IPS-11a (cell line): ENCODE data around the gene VEPH1.

Experiments
- H3K4me3 ChIP-seq: one replicate; pipeline ENCODE4 v1.5.1; 2013; ENCODE audit warnings: low read depth, low read length, control low read depth

VEPH1 gene

DNA sequence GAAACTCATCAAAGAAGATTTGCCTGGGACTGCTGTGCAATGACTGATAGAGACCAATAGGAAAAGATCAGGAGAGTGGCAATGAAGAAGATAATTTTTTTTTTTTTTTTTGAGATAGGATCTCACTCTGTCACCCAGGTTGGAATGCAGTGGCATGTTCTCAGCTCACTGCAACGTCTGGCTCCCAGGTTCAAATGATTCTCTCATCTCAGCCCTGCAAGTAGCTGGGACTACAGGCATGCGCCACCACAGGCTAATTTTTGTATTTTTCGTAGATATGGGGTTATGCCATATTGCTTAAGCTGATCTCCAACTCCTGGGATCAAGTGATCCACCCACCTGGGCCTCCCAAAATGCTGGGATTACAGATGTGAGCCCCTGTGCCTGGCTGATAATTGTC is 226.4 kb downstream of the VEPH1 start:
- no peak overlapping the region for H3K4me3 ChIP-seq

DNA sequence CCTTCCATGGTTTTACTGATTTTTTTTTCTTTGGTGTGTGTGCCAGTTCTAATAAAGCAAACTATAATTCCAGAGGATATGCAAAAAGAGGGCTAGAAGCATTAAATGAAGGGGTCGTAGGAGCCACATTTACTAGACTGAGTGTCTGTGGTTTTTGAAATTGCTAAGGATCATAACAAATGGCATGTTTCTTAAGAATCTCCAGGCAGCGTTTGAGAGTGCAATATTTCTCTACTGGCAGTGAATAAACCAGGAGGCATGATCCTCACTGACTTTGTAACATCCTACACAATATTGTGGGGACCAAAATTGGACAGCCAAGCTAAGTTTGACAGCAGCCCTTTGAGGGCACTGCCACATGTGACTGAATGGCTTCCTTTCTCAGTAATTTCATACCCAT is 227.4 kb downstream of the VEPH1 start:
- no peak overlapping the region for H3K4me3 ChIP-seq

DNA sequence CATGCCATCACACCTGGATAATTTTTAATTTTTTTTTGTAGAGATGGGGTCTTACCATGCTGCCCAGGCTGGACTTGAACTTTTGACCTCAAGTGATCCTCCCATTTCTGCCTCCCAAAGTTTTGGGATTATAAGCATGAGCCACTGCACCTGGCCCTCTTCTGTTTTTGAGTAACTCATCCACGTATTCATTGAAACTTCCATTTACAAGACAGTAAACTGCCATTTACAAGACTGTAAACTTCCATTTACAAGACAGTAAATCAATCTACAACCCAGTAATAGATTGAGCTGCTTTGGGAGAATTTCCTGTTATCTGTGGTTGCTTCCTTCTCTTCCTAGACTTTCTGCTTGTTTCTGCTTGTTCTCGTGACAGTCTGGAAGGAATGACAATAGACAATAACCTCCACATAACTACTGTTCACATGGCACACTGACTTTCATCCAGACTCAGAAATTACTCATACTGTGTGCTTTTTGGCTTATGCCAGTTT is 228.5 kb downstream of the VEPH1 start:
- H3K4me3 ChIP-seq, result no peak overlapping the region

DNA sequence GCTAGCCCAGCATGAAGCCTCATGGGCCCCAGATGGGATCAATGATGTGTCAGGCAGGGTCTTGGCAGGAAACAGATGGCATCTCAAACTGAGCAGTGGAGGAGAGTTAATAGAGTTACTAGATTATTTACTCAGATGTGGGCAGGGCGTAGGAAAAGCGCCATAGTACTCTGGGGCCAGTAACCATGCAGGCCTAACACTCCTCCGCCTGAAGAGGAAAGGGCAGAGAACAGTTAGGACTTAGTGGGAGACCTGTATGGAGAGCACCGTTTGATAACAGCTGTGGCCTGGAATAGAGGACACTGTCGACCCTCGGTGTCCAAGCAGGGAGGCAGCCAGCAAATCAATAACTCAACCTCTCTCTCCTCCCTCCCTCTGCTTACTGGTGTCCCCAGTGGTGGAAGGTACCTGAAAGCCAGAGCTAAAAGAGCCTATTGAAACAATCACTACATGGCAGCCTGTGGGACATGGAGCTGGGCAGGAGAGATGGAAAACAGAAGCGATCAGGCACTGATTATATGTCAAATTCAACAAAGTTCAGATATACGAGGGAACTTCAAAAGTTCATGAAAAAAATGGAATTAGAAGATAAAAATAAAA is 231.8 kb downstream of the VEPH1 start:
- H3K4me3 ChIP-seq, result no peak overlapping the region

DNA sequence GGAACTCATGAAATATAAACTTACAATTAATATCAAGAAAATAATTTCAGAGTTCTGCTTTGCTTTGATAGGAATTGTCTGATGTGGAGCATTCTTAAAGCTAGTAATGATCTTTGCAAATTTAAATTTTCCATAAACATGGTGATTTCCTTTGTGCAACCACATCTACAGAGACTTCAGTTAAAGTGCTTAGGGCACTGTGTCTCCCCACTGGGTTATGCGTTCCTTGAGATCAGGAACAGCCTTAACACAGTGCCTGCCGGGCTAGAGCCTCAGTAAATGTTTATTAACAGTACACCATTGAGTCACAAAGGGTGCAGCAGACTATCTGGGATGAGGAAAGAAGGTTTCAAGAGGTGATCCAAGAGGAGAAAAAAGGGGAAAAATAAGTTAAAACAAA is 235.2 kb downstream of the VEPH1 start:
- no peak overlapping the region for H3K4me3 ChIP-seq

DNA sequence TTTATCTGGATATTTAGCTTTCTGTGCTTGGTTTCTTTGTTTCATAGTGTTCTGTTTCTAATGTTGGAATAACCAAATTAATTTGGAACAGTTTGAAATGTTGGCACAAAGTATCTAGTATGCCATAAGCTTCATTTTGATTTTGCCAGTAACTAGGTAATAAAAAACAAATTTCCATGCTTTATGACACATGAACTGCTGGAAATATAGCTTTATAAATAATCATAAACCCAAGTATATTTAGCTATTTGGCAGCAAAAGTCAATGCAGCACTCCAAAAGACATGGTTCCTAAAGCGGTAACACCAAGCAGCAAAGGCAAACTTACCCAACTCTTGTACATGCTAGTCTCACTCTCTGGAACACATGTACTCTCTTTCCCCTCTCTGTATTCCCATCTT is 237.3 kb downstream of the VEPH1 start:
- no peak overlapping the region for H3K4me3 ChIP-seq

DNA sequence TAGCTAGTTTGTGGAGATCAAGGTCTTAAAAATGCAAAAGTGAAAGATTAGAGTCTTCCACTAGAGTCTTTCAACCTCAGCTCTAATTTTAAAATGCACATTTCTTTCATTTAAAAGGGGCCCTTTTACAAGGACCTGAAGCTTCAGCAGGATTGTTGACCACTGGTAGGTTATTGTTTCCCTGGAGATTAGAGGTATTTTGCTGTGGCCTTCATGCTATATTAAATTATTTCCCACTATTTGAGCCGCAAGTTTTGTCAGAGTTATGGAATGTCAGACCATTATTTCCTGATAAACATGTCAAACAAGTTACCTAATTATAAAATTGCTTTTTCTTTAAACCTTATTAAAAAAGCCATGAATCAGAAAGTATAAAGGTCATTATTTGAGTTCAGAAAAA is 240.2 kb downstream of the VEPH1 start:
- no peak overlapping the region for H3K4me3 ChIP-seq

DNA sequence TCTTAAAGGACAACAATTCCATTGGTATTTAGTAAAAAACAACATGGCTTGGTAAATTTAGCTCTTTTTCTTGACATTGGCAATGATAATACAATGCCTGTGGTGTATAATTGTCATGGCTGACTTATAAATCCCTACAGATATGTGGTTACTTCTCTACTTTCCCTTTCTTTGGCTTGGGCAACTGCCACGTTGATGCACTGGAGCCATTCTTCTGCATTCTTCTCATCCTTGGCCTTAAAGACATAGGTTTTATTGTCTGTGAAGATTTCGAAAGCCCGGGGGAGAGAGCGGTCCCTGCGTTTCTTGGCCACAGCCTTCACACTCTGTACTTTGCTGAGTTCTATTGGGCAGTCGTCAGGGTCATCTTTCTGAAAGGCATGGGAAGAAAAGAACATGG is 242.2 kb downstream of the VEPH1 start:
- no peak overlapping the region for H3K4me3 ChIP-seq

DNA sequence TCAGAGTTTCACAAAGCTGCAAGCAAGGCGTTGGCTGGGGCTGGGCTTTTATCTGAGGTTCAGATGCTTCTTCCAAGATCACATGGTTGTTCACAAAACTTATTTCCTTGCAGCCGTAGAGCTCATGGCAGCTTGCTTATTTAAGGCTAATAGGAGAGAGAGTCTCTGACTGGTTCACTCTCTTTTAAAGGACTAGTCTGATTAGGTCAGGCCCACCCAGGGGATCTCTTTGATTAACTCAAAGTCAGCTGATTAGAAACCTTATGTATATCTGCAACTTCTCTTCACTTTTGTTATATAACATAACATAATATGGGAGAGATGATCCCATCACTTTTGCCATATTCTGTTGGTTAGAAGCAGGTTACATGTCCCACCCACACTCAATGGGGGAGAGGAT is 243.4 kb downstream of the VEPH1 start:
- no peak overlapping the region for H3K4me3 ChIP-seq

DNA sequence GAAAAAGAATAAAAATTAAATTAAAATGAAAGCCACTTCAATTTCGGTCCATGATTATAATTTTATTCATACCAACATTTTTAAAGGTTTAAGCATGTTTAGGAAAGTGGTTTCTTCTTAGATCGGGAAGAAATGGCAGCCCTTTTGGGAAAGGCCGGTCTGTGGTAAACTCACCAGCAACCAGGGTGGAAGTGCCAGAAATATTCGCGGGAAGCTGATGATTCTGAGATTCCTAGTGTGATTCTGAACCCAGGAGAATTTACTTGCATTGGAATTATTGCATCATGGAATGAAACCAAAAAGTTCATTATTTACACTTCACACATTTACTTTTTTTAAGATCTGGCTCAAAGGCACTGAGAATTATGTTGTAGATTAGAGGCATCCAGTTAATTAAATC is 246.1 kb downstream of the VEPH1 start:
- no peak overlapping the region for H3K4me3 ChIP-seq

DNA sequence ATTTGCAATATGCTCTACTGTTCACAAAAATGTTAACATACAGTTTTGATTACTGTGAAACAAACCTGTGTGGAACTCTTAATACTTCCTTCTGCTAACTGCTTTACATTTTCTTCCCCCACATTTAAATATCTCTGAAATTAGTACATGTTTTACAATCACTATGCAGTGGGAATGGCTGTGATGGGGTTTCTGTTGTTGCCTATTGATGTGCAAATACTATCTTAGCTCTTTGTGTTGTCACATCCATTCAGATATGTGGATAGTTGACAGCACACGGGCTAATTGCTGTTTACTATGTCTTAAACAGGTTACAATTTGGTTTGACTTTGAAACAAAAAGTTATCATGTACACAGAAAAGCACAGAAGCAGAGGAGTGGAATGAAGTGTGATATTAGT is 247.4 kb downstream of the VEPH1 start:
- no peak overlapping the region for H3K4me3 ChIP-seq

DNA sequence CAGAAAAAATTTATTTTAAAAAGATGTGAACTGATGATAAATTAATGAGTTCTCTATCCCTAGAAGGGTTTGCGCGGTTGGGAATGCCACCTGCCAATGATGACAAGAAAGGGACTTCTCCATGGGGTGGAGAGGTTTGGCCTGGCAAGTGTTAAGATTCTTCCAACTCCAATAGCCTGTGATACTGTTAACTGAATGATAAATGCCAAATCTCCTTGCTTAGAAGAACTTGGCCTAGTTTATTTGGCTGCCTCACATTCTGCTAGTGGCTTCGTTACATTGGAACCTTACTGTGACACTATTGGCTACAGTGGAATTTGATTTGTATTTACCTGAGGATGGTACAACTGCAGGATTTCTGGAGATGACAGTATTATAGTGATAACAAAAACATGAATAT is 251.5 kb downstream of the VEPH1 start:
- H3K4me3 ChIP-seq, result no peak overlapping the region

DNA sequence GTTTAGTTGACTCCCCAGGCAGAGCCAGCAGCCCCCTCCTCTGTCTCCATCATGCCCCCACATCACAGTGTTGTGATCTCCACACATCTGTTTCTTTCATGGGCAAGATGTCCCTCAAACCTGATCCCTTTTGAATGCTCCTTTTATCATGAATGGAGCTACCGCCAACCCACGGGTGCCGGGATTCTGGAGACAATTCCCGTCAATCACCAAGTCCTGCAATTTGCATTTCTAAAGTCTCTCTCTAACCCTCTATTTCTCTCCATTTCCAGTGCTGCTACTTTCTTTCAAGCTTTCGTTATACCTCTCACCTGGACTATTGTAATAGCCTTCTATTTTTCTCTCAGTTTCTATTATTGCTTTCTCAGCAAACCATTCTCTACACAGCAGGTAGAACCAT is 253.6 kb downstream of the VEPH1 start:
- H3K4me3 ChIP-seq, result no peak overlapping the region

DNA sequence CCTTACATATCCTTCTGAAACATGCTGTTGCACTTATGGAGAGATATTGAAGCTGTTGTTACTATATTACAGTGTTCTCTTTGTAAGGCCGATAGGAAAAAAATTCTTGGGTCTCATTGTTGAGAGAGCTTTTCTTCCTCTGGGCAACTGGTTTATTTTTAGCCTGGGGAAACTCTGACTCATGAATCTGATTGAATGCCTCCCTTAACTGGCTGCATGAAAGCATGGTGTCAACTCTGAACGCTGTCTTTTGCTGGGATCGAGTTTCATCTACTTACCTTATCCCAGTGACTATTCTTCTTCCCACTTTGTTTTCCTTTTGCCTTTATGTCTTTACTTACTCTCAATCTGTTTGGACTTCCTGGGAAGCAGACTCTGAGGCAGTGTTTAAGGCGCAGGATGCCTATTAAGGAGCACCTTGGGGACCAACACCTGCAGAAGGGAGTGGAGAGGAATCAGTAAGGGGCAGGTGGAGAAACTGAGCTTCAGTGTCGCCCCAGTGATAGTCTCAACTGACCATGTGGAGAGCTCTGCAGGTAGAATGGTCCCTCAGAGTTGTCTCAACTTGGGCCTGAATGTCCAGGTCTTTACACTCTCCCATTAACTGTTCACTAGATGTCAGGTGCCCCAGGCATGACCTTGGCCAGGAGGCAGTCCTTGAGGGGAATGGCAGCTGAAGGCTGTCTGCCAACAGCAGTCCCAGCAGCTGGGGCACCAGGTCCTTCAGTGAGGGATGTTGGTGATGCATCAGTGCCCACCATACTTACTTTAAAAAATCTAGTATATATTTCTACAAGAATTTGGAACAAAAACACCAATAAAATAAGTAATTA is 254.4 kb downstream of the VEPH1 start:
- no peak overlapping the region for H3K4me3 ChIP-seq

DNA sequence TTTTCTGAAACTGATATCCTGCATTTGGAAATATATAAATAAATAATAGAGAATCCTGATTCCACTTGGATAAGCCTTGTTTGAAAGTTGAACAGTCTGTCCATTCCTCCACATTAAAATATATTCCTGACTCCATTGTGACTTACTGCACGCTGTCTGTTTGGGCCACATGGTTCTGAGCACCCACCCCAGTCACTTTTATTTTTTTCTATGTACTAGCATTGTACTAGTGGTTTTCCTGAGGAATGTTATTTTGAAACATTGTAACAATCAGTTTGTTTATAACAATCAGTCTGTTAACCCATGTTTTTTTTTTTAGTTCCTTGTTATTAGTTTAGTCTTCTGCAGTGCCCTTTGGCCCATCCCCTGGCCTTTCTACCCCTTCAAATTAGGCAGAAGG is 255.8 kb downstream of the VEPH1 start:
- no peak overlapping the region for H3K4me3 ChIP-seq

DNA sequence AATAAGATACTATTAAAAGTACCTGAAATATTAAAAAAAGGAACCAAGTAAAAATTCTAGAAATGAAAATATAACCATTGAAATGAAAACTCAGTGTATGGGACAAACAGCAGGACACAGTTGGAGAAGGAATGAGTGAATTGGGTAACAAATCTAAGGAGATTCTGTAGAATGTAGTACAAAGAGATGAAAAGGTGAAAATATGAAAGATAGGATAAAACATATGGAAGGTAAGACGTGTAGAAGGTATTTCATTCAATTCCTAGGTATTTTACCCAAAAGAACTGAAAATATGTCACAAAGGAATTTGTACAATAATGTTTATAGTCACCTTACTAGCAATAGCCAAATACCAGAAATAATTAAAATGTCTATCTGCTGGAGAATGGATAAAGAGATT is 260.4 kb downstream of the VEPH1 start:
- no peak overlapping the region for H3K4me3 ChIP-seq

DNA sequence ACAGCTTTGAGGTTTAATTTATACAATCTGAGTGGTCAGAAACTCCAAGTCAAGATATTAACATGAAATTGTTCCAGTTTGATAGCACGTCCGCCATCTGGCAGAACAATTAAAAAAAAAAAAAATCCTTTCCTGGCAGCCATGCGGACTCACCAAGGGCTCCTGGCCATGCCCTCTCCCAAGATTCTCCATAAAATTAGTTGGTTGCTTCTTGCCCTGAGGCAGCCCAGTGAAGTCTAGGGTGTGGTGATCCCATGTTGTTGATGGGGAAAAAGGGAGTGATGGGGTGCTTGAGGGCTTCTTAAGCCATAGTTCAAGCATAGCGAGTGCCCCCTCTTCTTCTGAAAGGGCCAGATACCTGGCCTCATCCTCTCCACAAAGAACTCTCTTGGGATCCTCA is 261.6 kb downstream of the VEPH1 start:
- no peak overlapping the region for H3K4me3 ChIP-seq

DNA sequence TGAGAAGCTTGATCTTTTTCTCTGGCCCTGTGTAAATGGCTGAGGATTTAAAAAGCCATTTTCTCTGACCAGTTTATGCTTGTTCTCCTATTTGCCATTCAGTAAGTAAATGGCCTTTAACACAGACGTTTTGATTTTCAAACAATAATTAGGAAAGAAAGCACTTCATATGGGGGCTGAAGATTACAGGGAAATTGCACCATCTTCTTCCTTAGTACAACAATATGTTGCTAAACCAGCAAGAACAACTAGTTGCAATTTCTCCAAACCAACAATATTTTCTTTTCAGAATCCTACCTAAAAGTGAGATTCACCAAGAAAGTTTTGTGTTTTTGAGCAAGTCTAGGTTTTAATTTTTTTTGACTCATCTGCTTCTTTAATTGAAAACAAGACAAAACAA is 262.8 kb downstream of the VEPH1 start:
- no peak overlapping the region for H3K4me3 ChIP-seq

DNA sequence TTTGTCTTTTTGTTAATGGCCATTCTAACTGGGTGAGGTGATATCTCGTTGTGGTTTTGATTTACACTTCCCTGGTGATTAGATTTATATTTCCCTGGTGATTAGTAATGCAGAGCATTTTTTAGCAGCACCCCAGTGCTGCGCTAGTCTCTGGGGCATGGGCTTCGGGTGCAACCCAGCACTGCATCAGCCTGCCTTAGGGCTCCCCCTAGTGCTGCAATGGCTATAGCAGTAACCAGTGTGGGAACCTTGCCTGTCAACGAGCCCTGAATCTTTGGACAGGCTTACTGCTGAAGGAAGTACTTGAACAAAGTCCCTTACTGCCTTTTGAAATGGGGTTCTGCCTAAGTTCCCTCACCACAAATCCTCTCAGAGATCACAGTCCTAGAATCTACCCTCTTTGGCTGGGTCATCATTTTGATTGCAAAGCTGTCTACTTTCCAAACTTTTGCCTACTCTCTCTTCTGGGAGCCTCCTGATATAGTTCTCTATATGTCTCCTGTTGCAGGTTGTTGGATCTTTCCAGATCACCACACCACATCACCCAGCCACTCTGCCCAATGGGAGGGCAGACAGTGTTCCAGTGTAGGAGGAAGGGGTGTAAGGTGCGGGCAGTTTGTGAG is 264.0 kb downstream of the VEPH1 start:
- H3K4me3 ChIP-seq, result no peak overlapping the region

DNA sequence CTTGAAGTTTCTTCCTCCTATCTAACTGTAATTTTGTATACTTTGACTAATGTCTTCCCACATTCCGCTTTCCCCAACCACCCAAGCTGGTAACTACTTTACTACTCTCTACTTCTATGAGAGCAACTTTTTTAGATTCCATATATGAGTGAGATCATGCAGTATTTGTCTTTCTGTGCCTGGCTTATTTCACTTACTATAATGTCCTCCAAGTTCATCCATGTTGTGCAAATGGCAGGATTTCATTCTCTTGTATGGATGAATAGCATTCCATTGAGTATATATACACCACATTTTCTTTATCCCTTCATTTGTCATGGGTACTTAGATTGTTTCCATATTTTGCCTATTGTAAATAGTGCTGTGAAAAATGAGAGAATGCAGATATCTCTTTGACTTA is 264.8 kb downstream of the VEPH1 start:
- H3K4me3 ChIP-seq, result no peak overlapping the region

DNA sequence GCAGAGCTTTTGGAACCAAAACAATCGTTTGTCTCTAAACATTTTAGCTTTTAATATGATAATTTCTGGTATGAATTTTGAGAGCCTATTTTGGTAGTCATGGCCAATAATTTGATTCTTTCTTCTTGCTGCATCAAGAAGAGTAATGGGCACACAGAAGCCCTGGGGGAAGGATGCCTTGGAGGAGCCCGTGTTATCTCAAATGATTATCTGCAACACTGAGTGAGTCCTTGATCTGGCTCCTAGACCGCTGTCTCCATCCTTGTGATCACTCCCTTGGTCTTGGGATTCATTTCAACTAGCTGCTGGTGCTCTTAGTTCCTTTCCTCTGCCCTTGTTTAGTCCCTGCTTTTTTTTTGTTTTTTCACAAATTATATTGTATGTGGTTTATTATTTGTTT is 265.3 kb downstream of the VEPH1 start:
- H3K4me3 ChIP-seq, result no peak overlapping the region

DNA sequence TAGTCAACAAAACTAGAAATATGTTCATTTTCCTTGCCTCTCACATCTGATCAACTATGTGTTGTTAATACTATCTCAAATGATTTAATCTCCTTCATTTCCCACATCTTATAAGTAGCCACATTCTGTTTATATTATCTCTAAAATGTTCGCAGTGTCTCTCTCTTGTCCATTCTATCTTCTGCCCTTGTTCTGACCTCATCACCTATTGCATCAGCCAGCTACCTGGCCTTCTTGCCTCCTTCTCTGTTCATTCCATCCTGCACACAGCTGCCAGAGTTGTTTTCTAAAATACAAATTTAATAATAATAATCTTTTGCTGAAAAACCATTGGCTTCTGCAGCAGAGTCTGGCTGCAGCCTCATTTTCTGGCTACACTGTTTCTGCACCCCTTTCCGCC is 267.9 kb downstream of the VEPH1 start:
- no peak overlapping the region for H3K4me3 ChIP-seq
